Measurements from ENCODE around the gene CAMKMT.

- TF ChIP-seq CTCF (IDR thresholded peaks at IDR 0.05 in 8 of 11, conservative IDR thresholded peaks at IDR 0.05 in 3 of 11) (no peak), POLR2A (IDR thresholded peaks at IDR 0.05) (no peak), POLR2AphosphoS5 (IDR thresholded peaks at IDR 0.05) (no peak)
These were observed 35.9 kb downstream of the CAMKMT start for GRCh38 chr2:44397447-44398175.

Data from spleen (tissue), 7 donors.